ENCODE data around the gene TEAD1. TPM values are rescaled to one million over a fixed set of nuclear protein-coding genes. Genes with fewer than 3 reads are reported as not detected.

TEAD1 gene
- polyA plus RNA-seq, 1 donor from 2014 or later = 12.2 TPM

GRCh38 chr11:12893787-12894672 is 219.8 kb downstream of the TEAD1 start:
- no peaks in the 10 kb centered on the region for H3K9me3 ChIP-seq (ENCODE audit: low read length)
- no peak overlapping the region for H3K4me3 ChIP-seq (ENCODE audit: low read length)
- H3K27me3 ChIP-seq (ENCODE audit: insufficient read depth, low read depth, low read length) = no peaks in the 10 kb centered on the region
- TF ChIP-seq POLR2AphosphoS5 (IDR thresholded peaks at IDR 0.05) (no peak), TAF1 (IDR thresholded peaks at IDR 0.05; ENCODE audit: low read depth) (no peak), RAD21 (conservative IDR thresholded peaks at IDR 0.05) (peak; percentile 88), EZH2 (IDR thresholded peaks at IDR 0.05; ENCODE audit: borderline replicate concordance, insufficient read depth, low read length, poor library complexity, severe bottlenecking) (no peak), SMC3 (conservative IDR thresholded peaks at IDR 0.05; ENCODE audit: poor library complexity) (peak; percentile 91), EP300 (conservative IDR thresholded peaks at IDR 0.05; ENCODE audit: poor library complexity, severe bottlenecking) (no peak), MXI1 (conservative IDR thresholded peaks at IDR 0.05; ENCODE audit: poor library complexity, severe bottlenecking) (no peak)
- TF ChIP-seq, protein P1, sequence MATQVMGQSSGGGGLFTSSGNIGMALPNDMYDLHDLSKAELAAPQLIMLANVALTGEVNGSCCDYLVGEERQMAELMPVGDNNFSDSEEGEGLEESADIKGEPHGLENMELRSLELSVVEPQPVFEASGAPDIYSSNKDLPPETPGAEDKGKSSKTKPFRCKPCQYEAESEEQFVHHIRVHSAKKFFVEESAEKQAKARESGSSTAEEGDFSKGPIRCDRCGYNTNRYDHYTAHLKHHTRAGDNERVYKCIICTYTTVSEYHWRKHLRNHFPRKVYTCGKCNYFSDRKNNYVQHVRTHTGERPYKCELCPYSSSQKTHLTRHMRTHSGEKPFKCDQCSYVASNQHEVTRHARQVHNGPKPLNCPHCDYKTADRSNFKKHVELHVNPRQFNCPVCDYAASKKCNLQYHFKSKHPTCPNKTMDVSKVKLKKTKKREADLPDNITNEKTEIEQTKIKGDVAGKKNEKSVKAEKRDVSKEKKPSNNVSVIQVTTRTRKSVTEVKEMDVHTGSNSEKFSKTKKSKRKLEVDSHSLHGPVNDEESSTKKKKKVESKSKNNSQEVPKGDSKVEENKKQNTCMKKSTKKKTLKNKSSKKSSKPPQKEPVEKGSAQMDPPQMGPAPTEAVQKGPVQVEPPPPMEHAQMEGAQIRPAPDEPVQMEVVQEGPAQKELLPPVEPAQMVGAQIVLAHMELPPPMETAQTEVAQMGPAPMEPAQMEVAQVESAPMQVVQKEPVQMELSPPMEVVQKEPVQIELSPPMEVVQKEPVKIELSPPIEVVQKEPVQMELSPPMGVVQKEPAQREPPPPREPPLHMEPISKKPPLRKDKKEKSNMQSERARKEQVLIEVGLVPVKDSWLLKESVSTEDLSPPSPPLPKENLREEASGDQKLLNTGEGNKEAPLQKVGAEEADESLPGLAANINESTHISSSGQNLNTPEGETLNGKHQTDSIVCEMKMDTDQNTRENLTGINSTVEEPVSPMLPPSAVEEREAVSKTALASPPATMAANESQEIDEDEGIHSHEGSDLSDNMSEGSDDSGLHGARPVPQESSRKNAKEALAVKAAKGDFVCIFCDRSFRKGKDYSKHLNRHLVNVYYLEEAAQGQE (IDR thresholded peaks at IDR 0.05; ENCODE audit: borderline replicate concordance) = no peak
- TF ChIP-seq, protein P2, sequence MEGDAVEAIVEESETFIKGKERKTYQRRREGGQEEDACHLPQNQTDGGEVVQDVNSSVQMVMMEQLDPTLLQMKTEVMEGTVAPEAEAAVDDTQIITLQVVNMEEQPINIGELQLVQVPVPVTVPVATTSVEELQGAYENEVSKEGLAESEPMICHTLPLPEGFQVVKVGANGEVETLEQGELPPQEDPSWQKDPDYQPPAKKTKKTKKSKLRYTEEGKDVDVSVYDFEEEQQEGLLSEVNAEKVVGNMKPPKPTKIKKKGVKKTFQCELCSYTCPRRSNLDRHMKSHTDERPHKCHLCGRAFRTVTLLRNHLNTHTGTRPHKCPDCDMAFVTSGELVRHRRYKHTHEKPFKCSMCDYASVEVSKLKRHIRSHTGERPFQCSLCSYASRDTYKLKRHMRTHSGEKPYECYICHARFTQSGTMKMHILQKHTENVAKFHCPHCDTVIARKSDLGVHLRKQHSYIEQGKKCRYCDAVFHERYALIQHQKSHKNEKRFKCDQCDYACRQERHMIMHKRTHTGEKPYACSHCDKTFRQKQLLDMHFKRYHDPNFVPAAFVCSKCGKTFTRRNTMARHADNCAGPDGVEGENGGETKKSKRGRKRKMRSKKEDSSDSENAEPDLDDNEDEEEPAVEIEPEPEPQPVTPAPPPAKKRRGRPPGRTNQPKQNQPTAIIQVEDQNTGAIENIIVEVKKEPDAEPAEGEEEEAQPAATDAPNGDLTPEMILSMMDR (IDR thresholded peaks at IDR 0.05; ENCODE audit: poor library complexity, severe bottlenecking) = peak; percentile 84
- H2AFZ ChIP-seq (ENCODE audit: low read depth, low read length) = no peak overlapping the region
- no peak overlapping the region for H3K27ac ChIP-seq (ENCODE audit: low read length)
- no peak overlapping the region for H3K4me2 ChIP-seq (ENCODE audit: low read length)
- H3K36me3 ChIP-seq (ENCODE audit: insufficient read depth, low read length) = no peaks in the 10 kb centered on the region
- H3F3A ChIP-seq (ENCODE audit: insufficient read depth, low read length, poor library complexity, severe bottlenecking) = no peaks in the 10 kb centered on the region
- no peaks in the 10 kb centered on the region for H3K9me2 ChIP-seq (ENCODE audit: insufficient read depth, low read length)
- no peaks in the 10 kb centered on the region for H3K79me2 ChIP-seq (replicated peaks; ENCODE audit: insufficient read depth, low read length)
- H3K9ac ChIP-seq (ENCODE audit: low read length) = no peak overlapping the region
- no peaks in the 10 kb centered on the region for H4K20me1 ChIP-seq (ENCODE audit: insufficient read depth)

- Histone ChIP-seq H3K9me2 (ENCODE audit: insufficient read depth, low read length) (no peaks in the 10 kb centered on the region), H3K4me3 (ENCODE audit: low read length) (no peak overlapping the region), H3F3A (ENCODE audit: insufficient read depth, low read length, poor library complexity, severe bottlenecking) (no peaks in the 10 kb centered on the region), H3K36me3 (ENCODE audit: insufficient read depth, low read length) (peaks cover 4% of the 10 kb centered on the region), H3K4me2 (ENCODE audit: low read length) (no peak overlapping the region), H2AFZ (ENCODE audit: low read depth, low read length) (no peak overlapping the region), H3K9me3 (ENCODE audit: low read length) (no peaks in the 10 kb centered on the region), H3K27ac (ENCODE audit: low read length) (no peak overlapping the region), H4K20me1 (ENCODE audit: insufficient read depth) (no peaks in the 10 kb centered on the region), H3K9ac (ENCODE audit: low read length) (no peak overlapping the region), H3K79me2 (replicated peaks; ENCODE audit: insufficient read depth, low read length) (no peaks in the 10 kb centered on the region), H3K27me3 (ENCODE audit: insufficient read depth, low read depth, low read length) (no peaks in the 10 kb centered on the region)
- no peak for TF ChIP-seq RAD21 (conservative IDR thresholded peaks at IDR 0.05)
- no peak for TF ChIP-seq TAF1 (IDR thresholded peaks at IDR 0.05; ENCODE audit: low read depth)
- no peak for TF ChIP-seq POLR2AphosphoS5 (IDR thresholded peaks at IDR 0.05)
- TF ChIP-seq, protein P1 (IDR thresholded peaks at IDR 0.05; ENCODE audit: borderline replicate concordance) = no peak
- TF ChIP-seq, protein P2 (IDR thresholded peaks at IDR 0.05; ENCODE audit: poor library complexity, severe bottlenecking) = no peak
- TF ChIP-seq SMC3 (conservative IDR thresholded peaks at IDR 0.05; ENCODE audit: poor library complexity) = no peak
- no peak for TF ChIP-seq MXI1 (conservative IDR thresholded peaks at IDR 0.05; ENCODE audit: poor library complexity, severe bottlenecking)
- TF ChIP-seq EP300 (conservative IDR thresholded peaks at IDR 0.05; ENCODE audit: poor library complexity, severe bottlenecking) = no peak
- no peak for TF ChIP-seq EZH2 (IDR thresholded peaks at IDR 0.05; ENCODE audit: borderline replicate concordance, insufficient read depth, low read length, poor library complexity, severe bottlenecking)
These were observed 223.2 kb downstream of the TEAD1 start for GRCh38 chr11:12897390-12897789.

Measured in neural cell (in vitro differentiated cells).